Body of pancreas (tissue), 4 donors: ENCODE data around the gene KIAA1671.

Source experiments
- POLR2A ChIP-seq, 3 donors: fragments of 450-650 bp; IDR thresholded peaks; one replicate each; pipeline ENCODE4 v1.6.1; 2016; ENCODE audit warnings: antibody characterized with exemption in 3 of 3, mild to moderate bottlenecking in 2 of 3
- TF ChIP-seq, protein P1 (sequence below), 7 experiments: fragments of 450-650 bp in 4 of 7; fragments of 200-600 bp in 3 of 7; sonication (generic) in 3 of 7; IDR thresholded peaks; one replicate each; pipeline ENCODE4 v1.5.1; 2016 to 2019; ENCODE audit warnings: antibody characterized with exemption in 7 of 7

DNA sequence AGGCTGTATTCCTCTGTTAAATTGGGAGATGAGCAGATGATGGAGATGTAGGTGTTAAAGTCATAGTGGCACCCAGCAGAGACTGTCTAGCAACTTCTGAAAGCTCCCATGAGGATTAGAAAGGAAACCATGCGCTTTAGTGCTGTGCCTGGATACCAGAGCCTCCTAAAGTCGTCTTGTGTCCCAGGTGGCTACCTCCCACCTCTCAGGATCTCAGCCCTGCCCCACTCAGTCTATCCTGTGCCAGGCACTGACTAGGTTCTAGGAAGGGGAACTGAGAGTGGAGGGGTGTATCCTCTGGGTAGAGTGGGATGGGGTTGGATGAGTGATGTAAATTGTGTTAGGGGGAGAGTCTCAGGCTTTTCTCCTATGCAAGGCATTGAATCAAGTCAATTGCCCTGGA is 60.2 kb downstream of the KIAA1671 start:
- TF ChIP-seq POLR2A (IDR thresholded peaks at IDR 0.05): no peak
- TF ChIP-seq, protein P1, sequence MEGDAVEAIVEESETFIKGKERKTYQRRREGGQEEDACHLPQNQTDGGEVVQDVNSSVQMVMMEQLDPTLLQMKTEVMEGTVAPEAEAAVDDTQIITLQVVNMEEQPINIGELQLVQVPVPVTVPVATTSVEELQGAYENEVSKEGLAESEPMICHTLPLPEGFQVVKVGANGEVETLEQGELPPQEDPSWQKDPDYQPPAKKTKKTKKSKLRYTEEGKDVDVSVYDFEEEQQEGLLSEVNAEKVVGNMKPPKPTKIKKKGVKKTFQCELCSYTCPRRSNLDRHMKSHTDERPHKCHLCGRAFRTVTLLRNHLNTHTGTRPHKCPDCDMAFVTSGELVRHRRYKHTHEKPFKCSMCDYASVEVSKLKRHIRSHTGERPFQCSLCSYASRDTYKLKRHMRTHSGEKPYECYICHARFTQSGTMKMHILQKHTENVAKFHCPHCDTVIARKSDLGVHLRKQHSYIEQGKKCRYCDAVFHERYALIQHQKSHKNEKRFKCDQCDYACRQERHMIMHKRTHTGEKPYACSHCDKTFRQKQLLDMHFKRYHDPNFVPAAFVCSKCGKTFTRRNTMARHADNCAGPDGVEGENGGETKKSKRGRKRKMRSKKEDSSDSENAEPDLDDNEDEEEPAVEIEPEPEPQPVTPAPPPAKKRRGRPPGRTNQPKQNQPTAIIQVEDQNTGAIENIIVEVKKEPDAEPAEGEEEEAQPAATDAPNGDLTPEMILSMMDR (IDR thresholded peaks at IDR 0.05): no peak
